Fibroblast of skin of back (primary cell): Measurements from ENCODE around the gene XPO4. TPM values are rescaled to one million over a fixed set of nuclear protein-coding genes. Genes with fewer than 3 reads are reported as not detected.
"Not testable (repeated sequence)": the region's sequence is repeated elsewhere in the genome, so short reads cannot be mapped to it uniquely, and the experiment has no call there.

Experiments
- DNase-seq: peaks from one replicate; pipeline ENCODE4 v3.0.0-alpha.2; 2013
- polyA plus RNA-seq, 2 experiments: library from polyadenylated mRNA; unstranded; fragments of 120-200 nt; gene quantifications; one replicate each; pipeline ENCODE4 v1.2.1, GENCODE V29; 2013; ENCODE audit not compliant: insufficient read length in 2 of 2

XPO4 gene
- polyA plus RNA-seq (2013, experiment 1 of 2; ENCODE audit: insufficient read length) = 7.8 TPM
- polyA plus RNA-seq (2013, experiment 2 of 2; ENCODE audit: insufficient read length) = 7.2 TPM

DNA sequence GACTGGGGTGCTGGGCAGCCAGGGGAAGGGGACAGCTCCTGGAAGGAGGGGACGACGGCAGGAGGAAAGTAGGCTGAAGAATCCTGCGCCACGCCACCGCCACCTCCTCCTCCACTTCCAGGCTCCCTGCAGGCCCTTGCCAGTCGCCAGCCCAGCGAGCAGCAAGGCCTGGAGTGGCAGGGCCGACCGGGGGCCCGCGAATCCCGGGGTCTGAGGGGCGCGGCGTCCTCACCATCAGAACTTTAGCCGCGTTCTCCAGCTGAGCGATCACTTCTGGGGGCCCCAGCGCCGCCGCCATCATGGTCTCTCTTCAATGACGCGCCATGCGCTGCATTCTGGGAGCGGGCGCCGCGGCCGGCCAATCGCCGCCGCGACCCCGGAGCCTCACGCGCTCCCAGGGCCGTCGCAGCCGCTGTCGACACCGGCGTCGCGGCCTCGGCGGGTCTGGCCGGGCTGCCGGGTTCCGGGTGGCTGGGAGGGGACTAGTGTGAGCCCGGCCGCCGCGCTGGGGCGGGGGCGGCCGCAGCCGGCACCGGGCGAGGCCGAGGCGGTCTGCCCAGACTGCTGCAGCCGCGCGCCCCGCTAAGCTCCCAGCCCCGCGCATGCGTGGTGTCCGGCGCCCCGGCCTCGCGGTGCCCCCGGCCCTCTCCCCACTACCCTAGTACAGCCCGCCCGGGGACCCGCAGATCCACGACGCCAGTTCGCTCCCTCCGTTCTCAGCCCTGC is at the start of gene XPO4:
Gene XPO4, minus strand, starts transcription at position 309 of the 726 bp plus-strand sequence. Its CDS starts 8 bp downstream, at position 301.
- peak; percentile 84 for DNase-seq

DNA sequence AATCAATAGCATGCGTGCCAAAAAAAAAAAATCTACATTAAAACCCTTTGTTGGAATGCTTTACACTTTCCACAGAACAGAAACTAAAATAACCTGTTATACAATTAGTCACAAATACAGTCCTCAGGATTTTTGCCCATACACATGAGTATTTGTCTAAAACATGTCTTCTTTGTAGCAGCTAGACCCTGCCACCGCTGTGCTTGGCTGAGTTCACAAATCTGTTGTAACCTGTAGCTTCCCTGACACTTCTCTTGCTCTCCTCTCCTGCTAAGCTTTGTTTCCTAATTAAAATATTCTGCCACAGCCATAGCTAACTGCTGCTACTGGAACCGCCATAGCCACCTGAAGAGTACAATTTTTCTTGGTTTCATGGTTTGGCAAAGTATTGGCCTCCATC is 45.5 kb upstream of the XPO4 start:
- not testable (repeated sequence) for DNase-seq

DNA sequence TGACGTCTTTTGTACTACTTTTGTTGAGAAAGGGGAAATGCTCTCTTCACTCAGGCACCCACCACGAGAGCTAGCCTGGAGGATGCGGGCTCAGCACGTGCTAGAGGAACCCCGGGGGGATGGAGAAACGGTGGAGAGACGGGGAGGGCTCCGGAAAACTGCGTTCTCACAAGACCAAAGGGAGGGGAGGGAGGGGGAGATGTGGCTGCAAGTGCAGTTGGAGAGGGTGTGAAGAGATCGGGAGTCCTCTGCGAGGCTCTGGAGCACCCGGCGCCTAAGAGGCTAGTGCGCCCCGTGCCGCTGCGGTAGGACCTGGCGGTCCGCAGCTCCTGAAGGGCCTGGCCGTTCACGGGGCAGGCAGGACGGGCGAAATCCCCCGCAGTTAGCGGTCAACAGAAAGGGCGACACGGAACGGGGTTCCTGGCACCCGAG is 43.4 kb upstream of the XPO4 start:
- DNase-seq = no peak

DNA sequence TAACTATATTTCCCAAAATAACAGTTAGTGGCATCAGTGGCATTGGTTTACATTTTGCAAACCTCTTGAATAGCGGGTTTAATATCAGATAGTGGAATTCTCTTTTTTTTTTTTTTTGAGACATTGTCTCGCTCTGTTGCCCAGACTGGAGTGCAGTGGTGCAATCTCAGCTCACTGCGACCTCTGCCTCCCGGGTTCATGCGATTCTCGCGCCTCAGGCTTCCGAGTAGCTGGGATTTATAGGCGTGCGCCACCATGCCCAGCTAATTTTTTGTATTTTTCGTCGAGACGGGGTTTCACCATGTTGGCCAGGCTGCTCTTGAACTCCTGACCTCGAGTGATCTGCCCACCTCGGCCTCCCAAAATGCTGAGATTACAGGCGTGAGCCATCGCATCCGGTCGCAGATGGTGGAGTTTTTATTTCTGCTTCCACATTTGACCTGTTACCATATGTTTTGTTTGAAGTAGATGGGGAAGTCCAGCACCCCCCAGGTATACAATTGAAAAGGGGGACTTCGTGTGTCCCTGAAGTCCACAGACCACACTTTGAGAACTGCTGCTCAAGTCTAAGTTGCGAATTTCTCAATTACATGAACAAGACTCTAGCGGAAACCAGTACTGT is 40.5 kb upstream of the XPO4 start:
- DNase-seq = no peak

DNA sequence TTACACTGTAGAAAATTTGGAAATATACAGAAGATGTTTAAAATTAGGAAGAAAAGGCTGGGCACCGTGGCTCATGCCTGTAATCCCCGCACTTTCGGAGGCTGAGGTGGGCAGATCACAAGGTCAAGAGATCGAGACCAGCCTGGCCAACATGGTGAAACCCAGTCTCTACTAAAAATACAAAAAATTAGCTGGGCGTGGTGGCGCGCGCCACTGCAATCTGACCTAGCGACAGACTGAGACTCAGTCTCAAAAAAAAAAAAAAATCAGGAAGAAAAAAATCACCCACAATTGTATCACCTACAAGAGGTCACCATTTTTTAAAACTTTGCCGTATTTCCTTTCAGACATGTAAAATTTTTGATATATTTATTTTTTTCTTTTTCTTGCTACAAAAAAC is 38.0 kb upstream of the XPO4 start:
- not testable (repeated sequence) for DNase-seq

DNA sequence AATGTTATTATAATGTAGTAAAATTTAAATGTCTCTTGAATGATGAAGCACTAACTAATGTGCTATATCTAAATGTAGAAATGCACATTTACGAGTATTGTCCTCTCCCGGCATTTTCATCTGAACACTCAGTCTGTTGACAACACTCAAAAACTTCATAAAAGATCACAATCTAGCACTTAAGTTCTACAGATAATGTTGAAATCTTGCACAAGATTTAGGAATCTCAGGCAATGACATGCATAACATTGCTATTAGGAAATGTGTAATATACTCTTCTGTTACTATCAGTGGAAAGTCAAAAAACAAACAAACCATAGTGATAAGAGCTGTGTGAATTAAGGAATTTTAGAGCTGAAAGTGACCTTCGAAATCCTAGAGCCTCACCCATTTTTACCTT is 37.5 kb upstream of the XPO4 start:
- DNase-seq = peak; percentile 21

DNA sequence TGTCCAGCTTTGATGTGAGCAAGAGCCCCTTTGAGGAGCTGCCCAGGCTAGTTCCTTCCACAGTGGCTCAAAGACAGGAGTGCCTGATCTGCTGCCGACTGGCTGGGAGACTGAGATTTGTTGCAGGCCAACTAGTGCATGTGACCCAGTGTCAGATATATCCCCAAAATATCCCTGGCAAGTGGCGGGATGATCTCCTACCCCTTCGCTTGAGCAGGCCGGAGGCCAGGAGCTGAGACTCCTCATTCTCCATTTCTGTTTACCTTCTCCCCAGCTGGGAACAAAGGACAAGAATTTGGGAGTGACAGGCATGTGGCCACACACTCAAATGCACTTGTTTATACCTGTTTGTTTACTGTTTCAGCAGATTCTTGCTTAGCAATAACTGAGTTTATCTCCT is 37.1 kb upstream of the XPO4 start:
- DNase-seq = no peak

DNA sequence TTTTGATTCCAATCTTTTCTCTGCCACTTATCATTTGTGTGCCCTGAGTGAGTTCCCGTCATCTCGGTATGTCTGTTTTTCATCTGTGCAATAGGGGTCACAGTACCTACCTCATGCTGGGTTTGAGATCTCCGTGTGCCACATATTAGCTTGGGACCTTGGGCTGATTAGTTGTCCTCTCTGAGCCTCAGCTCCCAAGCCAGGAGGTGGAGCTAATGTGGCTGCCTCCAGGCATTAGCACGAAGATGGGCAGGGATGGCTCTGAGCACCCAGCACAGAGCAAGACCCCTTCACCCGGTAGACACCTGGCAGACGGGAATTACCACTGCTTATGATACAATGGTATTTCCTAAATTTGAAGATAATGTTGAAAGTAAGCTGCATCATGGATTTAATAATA is 35.8 kb upstream of the XPO4 start:
- no peak for DNase-seq

DNA sequence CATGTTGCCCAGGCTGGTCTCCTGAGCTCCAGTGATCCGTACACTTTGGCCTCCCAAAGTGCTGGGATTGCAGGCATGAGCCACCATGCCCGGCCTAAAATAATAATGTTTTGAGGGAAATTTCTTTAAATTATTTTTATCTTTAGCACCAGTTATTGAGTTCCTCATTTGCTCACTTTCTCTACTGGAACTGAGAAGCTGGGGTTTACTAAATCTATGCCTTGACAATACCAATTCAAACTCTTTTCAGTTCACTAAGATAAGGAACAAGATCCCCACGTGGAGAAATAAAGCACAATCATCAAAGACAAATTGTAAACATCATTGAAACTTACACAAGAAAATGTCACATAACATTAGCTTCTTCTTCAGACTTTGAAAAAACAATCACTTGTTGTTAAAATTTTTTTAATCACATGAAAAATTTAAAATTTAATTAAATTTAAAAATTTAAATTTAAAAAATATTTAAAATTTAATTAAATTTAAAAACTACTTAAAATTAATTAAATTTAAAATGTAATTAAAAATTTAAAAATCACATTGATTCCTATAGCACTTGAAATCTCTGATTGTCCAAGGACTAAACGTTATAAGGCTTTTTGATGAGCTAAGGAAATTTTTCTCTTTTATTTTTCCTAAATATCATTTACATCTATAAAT is 25.2 kb upstream of the XPO4 start:
- no peak for DNase-seq

DNA sequence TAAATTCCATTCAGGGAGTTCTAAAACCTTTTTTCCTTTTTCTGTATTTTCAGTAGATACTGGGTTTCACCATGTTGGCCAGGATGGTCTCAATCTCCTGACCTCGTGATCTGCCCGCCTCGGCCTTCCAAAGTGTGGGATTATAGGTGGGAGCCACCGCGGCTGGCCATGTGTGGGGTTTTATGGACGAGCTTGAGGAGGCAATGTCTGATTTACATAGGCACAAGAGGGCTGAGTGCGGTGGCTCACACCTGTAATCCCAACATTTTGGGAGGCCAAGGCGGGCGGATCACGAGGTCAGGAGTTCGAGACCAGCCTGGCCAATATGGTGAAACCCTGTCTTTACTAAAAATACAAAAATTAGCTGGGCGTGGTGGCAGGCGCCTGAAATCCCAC is 22.8 kb upstream of the XPO4 start:
- DNase-seq = not testable (repeated sequence)

DNA sequence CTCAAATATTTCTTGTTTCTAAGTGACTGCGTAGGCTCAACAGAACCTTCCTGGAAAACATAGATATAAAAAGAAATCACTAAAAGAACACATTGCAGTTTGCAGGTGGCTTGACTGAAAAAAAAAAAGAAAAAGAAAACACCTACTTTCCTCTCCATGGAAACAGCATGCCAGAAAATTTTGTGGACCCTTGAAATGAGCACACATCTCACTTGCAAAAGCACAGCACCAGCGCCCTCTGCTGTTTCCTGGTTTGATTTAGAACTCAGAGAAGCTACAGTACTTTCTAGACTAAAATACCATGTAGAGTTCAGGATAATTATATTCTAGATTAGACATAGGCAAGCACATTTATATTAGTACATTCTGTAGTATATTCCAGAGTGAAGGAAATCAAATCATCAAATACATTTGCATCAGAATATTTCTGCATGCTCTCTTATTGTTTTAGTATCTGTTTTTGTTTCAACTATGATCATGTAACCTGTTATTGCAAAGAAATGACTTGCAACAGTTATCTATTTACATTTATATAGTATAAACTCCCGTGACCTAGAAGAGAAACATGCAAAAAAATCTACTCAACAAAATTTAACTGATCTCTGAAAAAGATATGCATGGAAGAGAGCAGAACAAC is 22.3 kb upstream of the XPO4 start:
- peak; percentile 75 for DNase-seq

DNA sequence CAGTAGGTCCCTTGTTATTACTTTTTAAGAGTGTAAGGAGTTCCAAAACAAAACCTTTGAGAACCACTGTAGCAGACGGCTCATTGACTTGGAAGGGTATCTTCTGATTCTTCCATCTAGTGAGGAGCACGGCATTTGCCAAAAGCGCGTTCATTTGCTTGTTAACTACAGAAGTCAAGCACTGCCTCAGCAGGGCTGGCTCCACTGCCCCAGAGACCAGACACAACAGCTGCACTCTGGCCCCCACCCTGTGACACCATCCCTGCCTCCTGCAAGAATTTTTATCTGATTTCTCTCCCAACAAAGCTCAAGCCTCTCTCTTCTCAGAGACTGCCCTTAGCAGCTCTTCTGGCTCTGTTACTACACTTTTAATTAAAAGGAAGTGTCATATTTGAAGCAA is 20.7 kb upstream of the XPO4 start:
- no peak for DNase-seq

DNA sequence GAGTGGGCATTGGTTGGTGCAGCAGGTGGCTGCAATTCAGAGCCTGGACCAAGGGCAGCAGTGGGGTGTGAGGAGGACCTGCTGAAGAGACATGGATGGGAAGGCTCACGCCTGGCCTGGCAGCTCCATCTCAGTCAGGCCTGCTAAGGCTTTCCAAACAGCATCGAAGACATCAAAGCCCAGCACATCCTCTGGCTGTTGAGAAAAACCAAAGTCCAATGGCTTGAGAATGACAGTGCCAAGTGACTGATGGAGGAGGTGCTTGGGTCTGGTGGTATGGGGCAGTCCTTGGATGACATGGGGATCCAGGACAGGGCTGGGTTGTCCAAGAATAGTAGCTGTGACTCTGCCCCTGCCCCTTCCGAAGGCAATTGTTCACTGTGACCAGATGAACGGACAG is 19.0 kb upstream of the XPO4 start:
- DNase-seq = no peak

DNA sequence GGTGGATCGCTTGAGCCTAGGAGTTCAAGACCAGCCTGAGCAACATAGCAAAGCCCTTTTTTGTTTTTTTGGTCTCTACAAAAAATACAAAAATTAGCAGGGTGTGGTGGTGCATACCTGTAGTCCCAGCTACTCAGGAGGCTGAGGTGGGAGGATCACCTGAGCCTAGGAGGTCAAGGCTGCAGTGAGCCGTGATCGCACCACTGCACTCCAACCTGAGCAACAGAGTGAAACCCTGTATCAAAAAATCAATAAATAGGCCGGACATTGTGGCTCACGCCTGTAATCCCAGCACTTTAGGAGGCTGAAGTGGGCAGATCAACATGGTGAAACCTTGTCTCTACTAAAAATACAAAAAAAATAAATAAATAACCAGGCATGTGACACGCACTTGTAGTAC is 13.1 kb upstream of the XPO4 start:
- DNase-seq = not testable (repeated sequence)

DNA sequence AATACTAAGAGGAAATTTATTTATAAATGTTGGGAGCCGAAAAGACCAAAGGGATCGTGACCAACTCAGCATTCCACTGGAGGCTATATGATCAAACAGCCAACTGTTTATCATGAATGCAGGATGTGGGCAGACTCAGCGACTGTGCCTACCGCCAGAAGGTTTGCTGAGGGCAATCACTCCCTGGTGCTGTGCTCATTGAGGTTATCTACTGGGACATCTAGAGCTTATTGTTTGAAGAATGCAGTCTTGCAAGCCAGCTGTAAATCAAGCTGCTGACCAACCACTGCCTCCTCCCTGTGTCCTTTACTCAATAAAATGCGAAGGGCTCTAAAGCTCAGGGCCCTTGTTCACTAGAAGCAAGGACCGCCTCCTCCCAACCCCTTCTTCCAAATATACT is 8.5 kb upstream of the XPO4 start:
- DNase-seq = no peak

DNA sequence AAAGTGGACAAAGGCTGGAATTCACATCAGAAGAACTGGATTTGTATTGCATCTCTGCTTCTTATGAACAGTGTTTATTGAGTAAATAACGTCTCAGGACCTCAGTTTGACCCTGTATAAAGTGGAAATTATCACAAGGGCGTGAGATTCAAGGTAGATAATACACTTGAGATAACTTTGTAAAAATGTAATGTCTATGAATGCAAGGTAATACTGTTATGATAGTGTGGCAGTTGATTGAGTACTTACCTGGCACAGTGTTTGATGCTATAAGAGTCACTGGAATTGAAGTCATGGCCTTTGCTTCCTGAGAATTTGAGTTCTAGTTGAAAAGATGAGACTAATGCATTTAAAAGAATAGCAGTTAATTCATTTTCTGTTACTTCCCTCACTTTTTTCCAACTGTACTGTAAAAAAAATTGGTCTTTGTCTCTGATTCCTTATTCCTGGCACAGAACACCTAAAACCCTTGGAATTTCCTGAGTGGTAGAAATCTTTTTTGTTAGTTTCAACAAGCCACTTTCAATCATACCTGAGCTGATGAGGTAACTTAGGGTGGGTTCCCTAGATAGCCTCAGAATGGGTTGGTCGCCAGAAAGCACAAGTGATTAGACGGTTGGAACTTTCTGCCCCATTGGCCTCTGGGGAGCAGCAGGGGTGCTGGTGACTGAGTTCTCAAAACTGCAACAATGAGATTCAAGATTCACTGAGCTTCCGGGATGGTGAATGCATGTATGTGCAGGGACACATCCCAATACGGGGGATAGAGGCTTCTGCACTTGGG is 6.4 kb upstream of the XPO4 start:
- DNase-seq = no peak

DNA sequence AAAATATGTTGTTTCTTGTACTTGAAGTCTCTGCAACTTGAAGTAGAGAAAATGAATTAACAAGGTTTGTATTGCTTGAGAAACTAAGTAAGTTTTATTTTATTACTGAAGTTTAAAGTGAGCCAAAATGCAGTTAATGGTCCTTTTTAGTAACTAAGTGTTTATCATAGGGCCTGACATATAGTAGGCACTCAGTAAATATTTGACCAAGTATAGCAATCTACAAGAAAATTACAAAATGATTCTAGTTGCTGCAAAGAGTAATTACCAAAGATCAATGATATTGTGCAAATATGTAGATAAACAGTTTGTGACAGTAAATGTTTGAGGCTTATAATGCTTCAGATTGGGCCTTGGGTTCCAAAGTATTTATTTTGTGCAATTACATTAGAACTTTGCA is 2.4 kb upstream of the XPO4 start:
- DNase-seq = no peak

DNA sequence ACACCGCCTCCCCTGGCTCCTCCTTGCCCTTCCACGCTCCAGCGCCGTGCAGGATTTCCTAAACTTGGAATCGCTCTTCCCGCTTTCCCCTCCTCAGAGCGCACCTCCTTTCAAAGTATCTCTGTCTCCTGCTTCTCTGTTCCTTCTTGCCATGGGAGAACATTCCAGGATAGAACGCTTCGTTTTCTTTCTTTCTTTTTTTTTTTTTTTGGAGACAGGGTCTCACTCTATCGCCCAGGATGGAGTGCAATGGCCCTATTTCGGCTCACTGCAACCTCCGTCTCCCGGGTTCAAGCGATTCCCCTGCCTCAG is 574 bp upstream of the XPO4 start:
- DNase-seq = no peak

DNA sequence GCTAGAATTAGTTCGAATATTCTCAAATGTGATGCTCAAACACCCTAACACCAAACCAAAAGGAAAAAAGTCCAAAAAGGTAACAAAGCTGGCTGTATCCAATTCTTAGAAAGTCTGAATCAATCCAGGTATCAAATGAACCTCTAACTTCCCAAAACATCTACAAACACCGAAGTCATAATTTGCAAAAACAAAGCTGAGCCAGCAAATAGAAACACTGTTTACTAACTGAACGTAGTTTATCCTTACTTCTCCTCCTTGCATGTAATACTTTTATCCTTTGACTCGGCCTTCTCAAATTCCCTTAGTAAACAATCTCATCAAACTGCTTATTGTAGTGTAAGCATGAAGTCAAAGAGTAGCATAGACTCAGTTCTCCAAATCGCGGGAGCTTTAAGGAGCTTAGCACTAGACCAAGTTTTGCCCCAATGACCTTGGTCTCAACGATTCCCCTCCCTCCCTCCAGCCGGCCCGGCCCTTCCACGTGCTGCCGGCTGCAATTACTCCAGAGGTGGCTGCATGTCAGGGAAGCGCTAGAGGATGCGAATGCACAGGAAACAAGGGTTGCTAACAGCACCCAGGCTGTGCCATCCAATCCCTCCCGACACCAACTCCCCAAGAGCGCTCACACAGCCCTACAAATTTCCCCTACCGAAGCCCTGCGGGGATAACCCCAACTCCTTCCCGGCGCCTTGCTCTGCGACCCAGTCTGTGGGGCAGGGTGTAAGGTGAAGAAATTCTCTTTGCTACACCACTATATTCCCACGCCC is 693 bp downstream of the XPO4 start:
- peak; percentile 24 for DNase-seq

DNA sequence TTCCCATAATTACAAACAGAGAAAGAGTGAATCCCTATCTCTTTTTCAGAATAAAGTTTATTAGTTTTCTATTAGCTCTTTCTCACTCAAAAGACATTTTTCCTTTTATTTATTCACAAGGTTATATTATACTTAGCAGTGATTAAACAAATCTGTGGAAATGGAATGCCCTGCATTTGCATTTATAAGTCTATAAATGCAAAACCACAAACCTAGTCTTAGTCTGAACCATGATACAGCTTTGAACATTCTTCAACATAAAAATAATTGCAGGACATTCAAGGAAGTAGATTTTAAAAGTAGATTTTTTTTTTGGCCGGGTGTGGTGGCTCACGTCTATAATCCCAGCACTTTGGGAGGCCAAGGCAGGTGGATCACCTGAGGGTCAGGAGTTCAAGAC is 8.3 kb downstream of the XPO4 start:
- no peak for DNase-seq

DNA sequence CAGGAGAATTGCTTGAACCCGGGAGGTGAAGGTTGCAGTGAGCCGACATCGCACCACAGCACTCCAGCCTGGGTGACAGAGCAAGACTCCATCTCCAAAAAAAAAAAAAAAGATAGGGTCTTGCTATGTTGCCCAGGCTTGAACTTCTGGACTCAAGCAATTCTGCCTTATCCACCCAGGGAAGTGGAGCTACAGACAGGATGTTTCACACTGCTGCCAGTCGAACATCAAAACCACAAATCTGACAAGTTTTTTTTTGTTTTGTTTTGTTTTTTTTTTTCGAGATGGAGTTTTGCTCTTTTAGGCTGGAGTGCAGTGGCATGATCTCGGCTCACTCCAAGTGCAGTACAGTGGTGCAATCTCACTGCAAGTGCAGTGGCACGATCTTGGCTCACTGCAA is 10.8 kb downstream of the XPO4 start:
- DNase-seq = no peak

DNA sequence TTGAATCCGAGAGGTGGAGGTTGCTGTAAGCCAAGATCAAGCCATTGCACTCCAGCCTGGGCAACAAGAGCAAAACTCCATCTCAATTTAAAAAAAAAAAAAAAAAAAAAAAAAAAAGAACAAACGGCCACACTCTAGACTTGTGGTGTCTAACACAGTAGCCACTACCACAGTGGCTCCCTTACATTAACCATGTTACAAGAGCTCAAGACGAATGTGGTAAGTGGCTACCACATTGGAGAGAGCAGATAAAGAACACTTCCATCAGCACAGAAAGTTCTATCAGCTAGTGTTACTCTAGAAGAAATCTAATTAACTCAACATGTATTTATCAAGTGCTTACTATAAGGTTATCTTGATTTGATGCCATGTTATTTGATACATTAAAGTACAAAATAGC is 11.5 kb downstream of the XPO4 start:
- DNase-seq = no peak
